AG08396 (cell line): Measurements from ENCODE around the gene CBLC.
"Not testable (repeated sequence)": the region's sequence is repeated elsewhere in the genome, so short reads cannot be mapped to it uniquely, and the experiment has no call there.

Source experiments
- DNase-seq: peaks from one replicate; pipeline ENCODE4 v3.0.0; 2012; ENCODE audit warnings: low spot score, mixed read lengths

CBLC gene

DNA sequence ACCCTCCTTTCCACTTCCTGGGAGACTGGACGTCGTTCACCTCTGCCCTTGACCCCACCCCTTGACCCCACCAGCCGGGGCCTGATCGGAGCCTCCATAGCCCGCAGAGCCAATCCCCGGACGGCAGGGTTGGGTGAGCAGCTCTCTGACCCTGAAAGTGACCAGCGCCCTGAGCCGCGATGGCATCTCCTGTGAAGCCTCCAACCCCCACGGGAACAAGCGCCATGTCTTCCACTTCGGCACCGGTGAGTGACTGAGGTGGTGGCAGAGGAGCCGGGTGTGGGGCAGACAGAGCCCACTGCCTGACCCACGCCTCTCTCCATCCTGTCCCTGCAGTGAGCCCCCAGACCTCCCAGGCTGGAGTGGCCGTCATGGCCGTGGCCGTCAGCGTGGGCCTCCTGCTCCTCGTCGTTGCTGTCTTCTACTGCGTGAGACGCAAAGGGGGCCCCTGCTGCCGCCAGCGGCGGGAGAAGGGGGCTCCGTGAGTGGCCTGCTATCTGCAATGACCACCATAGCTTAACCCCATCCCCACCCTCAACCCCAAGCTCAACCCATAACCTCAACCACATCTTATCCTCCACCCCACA, 41.6 kb downstream of the CBLC start:
- DNase-seq = no peak

- DNase-seq = peak; percentile 71
Observed at GRCh38 chr19:44820648-44821609, 43.2 kb downstream of the CBLC start.

GRCh38 chr19:44822177-44822576, 44.5 kb downstream of the CBLC start:
- DNase-seq = no peak

GRCh38 chr19:44822670-44823372, 45.1 kb downstream of the CBLC start:
- no peak for DNase-seq

DNA sequence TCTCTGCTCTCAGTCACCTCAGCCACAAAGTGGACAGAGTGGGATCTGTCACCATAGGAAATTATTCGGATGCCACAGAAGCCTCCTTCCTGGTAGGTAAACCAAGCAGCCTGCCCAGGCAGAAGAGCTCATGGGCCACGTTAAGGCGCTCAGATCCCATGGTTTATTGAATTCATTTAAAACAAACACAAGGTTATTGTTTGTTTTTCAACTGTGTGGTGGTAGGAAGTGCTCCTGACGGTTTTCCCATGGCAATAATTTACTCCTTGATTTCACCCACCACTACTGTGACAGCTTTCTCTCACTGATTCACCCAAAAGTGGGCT, 45.6 kb downstream of the CBLC start:
- no peak for DNase-seq

DNA sequence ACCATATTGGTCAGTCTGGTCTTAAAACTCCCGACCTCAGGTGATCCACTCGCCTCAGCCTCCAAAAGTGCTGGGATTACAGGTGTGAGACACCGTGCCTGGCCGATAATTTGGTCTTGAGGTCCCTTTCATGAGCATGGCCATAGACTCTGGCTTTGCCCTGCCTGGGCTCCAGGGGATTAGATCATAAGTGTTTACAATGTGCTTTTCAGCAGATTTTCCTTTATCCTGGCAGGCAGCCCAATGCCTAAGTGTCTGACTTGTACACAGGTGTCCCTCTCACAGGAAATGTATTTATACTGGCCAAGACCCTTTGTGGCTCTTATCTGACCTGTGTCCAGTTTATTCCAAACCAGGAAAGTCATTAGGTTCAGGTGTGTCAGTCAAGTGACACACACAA, 47.1 kb downstream of the CBLC start:
- no peak for DNase-seq

DNA sequence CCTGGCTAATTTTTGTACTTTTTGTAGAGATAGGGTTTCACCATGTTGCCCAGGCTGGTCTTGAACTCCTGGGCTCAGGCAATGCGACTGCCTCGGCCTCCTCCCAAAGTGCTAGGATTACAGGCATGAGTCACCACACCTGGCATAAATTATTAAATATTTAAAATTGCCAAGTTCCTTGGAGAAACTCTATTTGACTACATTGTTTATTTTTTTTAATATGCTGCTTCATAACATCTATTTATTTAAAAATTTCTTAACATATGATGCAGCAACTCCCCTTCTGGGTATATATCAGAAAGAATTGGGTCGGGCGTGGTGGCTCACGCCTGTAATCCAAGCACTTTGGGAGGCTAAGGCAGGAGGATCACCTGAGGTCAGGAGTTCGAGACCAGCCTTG, 55.2 kb downstream of the CBLC start:
- not testable (repeated sequence) for DNase-seq

DNA sequence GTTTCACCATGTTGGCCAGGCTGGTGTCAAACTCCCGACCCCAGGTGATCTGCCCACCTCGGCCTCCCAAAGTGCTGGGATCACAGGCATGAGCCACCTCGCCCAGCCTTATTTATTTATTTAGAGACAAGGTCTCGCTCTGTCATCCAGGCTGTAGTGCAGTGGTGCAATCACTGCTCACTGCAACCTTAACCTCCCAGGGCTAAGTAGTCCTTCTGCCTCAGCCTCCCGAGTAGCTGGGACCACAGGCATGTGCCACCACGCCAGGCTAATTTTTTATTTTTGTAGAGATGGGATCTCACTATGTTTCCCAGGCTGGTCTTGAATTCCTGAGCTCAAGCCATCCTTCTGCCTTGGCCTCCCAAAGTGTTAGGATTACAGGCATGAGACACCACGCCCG, 56.7 kb downstream of the CBLC start:
- not testable (repeated sequence) for DNase-seq

GRCh38 chr19:44839276-44839675, 61.6 kb downstream of the CBLC start:
- no peak for DNase-seq

- DNase-seq = no peak
Observed at GRCh38 chr19:44840811-44841210, 63.1 kb downstream of the CBLC start.

- DNase-seq = no peak
Observed at GRCh38 chr19:44841231-44841630, 63.5 kb downstream of the CBLC start.

GRCh38 chr19:44845286-44845611, 67.6 kb downstream of the CBLC start:
- no peak for DNase-seq

- peak; percentile 100 for DNase-seq
Observed at GRCh38 chr19:44845612-44846454, 68.1 kb downstream of the CBLC start, which contains the start of gene NECTIN2. Gene NECTIN2, plus strand, starts transcription at chr19:44846297. Its CDS starts 229 bp downstream, at chr19:44846526.

DNA sequence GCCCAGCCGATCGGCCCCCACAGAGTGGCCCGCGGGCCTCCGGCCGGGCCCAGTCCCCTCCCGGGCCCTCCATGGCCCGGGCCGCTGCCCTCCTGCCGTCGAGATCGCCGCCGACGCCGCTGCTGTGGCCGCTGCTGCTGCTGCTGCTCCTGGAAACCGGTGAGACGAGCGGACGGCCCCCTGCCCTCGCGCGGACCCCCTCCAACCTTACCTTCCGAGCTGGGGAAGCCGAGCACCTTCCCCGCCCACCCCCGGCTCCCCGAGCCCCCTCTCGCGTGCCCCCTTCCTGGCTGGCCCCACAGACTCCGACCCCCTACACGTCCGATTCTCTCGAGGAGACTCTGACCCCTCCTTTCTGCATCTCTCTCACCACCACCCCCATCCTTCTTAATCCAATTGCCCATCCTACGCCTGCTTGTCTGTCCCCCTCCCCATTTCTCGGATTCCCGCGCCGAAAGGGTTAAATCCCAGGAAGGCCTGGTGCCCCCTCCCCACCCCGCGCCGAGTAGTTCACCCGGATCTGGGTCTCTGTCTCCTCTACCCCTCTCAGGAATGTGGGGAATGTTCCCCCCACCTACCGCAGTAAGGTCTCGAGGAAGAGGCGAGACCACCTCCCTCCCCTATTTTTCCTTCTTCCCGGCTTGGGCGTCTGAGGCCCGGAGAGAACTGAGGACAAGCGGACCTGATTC, 68.9 kb downstream of the CBLC start:
- DNase-seq = peak; percentile 34

DNA sequence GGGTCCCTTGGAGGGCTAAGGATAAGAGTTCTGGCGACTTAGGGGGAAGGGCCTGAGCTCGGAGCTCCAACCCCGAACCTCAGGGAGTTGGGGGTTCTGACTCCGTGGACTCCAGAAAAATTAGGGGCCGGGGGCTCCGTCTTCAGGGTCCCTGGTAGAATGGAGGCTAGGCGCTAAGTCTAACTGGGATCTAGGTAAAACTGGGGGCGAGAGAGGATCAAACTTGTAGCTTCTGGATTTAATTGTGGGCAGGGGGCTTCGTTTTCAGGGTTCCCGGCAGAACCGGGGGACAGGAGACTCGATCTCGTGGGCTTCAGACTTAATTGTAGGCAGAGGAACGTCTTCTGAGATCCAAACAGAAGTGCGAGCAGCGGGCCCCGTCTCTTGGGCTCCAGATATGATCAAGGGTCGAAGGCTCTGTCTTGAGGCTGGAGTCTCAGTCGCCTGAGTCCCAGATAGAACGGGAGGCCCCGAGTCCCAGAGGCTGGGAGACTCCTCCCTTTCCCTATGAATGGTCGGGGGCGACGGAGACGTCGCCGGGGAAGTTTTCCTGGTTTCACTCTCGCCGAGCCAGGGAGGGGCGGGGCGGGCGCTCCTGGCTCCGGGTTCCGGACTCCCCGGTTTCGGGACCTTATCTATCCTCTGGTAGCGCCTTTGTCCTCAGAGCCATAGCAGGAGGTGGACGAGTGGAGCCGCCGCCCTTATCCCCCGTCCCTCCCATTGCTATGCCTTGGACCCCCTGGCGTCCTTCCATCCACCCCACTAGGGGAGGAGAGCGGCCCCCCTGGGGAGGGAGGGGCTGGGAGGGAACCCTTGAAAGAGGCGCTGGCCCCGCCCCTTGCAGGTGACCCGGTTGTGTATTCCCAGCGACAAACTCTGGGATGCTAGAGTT, 69.7 kb downstream of the CBLC start:
- peak; percentile 62 for DNase-seq

GRCh38 chr19:44848036-44848811, 70.5 kb downstream of the CBLC start:
- peak; percentile 27 for DNase-seq

DNA sequence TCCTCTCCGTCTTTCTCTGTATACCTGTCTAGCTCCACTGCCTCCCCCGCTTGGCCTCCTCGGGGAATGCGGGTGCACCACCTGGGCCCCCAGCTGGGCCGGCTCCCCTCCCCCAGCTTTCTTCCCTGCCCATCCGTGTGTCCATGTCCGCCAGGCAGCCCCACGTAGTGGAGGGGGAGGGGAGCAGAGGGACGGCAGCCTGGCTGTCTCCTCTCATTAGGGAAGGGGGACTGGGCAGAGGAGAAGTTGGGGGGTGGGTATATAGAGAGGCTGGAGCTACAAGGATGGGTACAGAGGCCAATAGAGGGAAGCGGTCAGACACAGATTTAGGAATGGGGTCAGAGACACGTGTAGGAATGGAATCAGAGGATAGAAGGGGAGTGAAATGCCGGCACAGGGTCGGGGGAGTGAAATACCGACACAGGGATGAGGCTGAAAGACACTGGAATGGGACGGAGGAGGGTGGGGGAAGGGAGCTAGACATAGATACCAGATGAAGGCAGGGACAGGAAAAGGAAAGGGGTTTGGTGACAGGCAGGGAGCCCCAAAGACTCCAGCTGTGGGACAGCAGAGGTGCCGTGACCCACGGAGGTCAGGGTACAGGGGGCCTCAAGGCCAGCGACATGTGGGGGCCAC, 71.2 kb downstream of the CBLC start:
- no peak for DNase-seq
